ENCODE data around the gene RARG. TPM values are rescaled to one million over a fixed set of nuclear protein-coding genes. Genes with fewer than 3 reads are reported as not detected.

Gene RARG
- total and polyA plus RNA-seq, 2 of the 8 experiments (the other 6 are each of a cell fraction or from before 2014, with no cell fraction given) = 68.6 to 68.9 TPM

GRCh38 chr12:53231671-53231920 lies 413 bp downstream of the RARG start (continued):
- TF ChIP-seq CHD7 (IDR thresholded peaks at IDR 0.05; ENCODE audit: insufficient replicate concordance, low read length) (no peak), POU5F1 (IDR thresholded peaks at IDR 0.05; ENCODE audit: low read depth, low read length) (no peak), KDM5A (IDR thresholded peaks at IDR 0.05; ENCODE audit: low read length) (no peak), RXRA (IDR thresholded peaks at IDR 0.05; ENCODE audit: insufficient read depth, low read depth, low read length) (no peak), SIN3A (conservative IDR thresholded peaks at IDR 0.05 in 1 of 2, IDR thresholded peaks at IDR 0.05 in 1 of 2; ENCODE audit: low read depth in 1 of 2, low read length in 2 of 2) (0 out of 4 replicates have a peak, but pooled peaks of 1 of the 2 experiments have one; percentile 1), ZNF274 (IDR thresholded peaks at IDR 0.05; ENCODE audit: borderline replicate concordance, extremely low read depth, low read length) (no peak), KDM1A (IDR thresholded peaks at IDR 0.05; ENCODE audit: borderline replicate concordance, low read length) (0 out of 2 replicates have a peak, but pooled peaks have one; percentile 34), SRF (IDR thresholded peaks at IDR 0.05; ENCODE audit: low read depth, low read length) (no peak), SP4 (IDR thresholded peaks at IDR 0.05; ENCODE audit: low read length) (no peak), RBBP5 (IDR thresholded peaks at IDR 0.05; ENCODE audit: borderline replicate concordance, low read depth, low read length) (peak; percentile 80; the same call in 1 of the 2 replicates), HDAC6 (IDR thresholded peaks at IDR 0.05; ENCODE audit: low read depth, low read length) (no peak), CBX8 (IDR thresholded peaks at IDR 0.05; ENCODE audit: borderline replicate concordance, low read depth, low read length) (no peak), BCL11A (IDR thresholded peaks at IDR 0.05; ENCODE audit: low read depth in 2 of 2, low read length in 2 of 2) (no peak)
